Activated naive CD4-positive, alpha-beta T cell treated with anti-CD3 and anti-CD28 coated beads, Interleukin-2, amount 10 ng/mL, durations not matched to agents 7 days and 5 days (primary cell): ENCODE measurements around the gene VWA1.
"Not testable (repeated sequence)": the region's sequence is repeated elsewhere in the genome, so short reads cannot be mapped to it uniquely, and the experiment has no call there.

Experiments
- CTCF ChIA-PET: fragments of 350-600 bp; sonication (Branson Sonifier 250); formaldehyde crosslinking; loops from one replicate; lab custom pipeline; 2021; ENCODE audit warnings: antibody characterized with exemption; lab: Charles Lee
- DNase-seq: peaks from one replicate; pipeline ENCODE4 v3.0.0-alpha.2; 2020
- H3K27ac Mint-ChIP-seq: one replicate; pipeline ENCODE4 v1.8.0; 2021; ENCODE audit warnings: mild to moderate bottlenecking, moderate library complexity, mixed read lengths
- H3K27me3 Mint-ChIP-seq: one replicate; pipeline ENCODE4 v1.8.0; 2021; ENCODE audit warnings: mild to moderate bottlenecking, mixed read lengths
- H3K36me3 Mint-ChIP-seq: one replicate; pipeline ENCODE4 v1.8.0; 2021; ENCODE audit warnings: mixed read lengths
- H3K4me1 Mint-ChIP-seq: one replicate; pipeline ENCODE4 v1.8.0; 2021; ENCODE audit warnings: mixed read lengths
- H3K4me3 Mint-ChIP-seq: one replicate; pipeline ENCODE4 v1.8.0; 2021; ENCODE audit warnings: mild to moderate bottlenecking, moderate library complexity, mixed read lengths
- H3K9me3 Mint-ChIP-seq: one replicate; pipeline ENCODE4 v1.8.0; 2021; ENCODE audit warnings: mixed read lengths

The VWA1 gene

DNA sequence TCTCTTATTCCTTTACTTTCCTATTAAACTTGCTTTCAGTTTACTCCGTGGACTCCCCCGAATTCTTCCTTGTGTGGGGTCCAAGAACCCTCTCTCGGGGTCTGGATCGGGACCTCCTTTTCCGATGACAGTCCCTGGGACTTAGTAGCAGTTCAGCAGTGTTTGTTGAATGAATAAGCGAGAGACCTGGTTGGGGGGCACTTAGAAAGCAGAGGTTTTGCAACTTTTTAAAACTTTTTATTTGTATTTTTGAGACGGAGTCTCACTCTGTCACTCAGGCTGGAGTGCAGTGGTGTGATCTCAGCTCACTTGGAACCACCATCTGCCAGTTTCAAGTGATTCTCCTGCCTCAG lies 12.3 kb upstream of the VWA1 start:
- Mint-ChIP-seq H3K4me3 (no peak overlapping the region), H3K4me1 (peaks cover 10% of the 10 kb centered on the region), H3K27me3 (peaks cover 77% of the 10 kb centered on the region), H3K36me3 (no peaks in the 10 kb centered on the region), H3K27ac (no peak overlapping the region), H3K9me3 (no peaks in the 10 kb centered on the region)
- no peak for DNase-seq
- CTCF ChIA-PET, result no interaction called here

DNA sequence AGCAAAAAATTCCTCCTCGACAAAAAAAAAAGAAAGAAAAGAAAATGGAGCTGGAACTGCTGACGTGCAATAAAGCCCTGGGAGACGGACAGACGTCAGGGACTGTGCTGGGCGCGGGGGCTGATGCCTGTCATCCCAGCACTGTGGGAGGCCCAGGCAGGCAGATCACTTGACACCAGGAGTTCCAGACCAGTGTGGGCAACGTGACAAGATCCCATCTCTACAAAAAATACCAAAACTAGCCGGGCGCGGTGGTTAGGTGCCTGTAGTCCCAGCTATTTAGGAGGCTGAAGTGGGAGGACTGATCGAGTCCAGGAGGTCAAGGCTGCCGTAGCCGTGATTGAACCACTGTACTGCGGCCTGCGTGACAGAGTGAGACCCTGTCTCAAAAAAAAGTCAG lies 10.8 kb upstream of the VWA1 start:
- H3K4me3 Mint-ChIP-seq, result no peak overlapping the region
- no peaks in the 10 kb centered on the region for H3K9me3 Mint-ChIP-seq
- DNase-seq, result no peak
- peaks cover 78% of the 10 kb centered on the region for H3K27me3 Mint-ChIP-seq
- CTCF ChIA-PET, result no interaction called here
- H3K4me1 Mint-ChIP-seq, result peaks cover 8% of the 10 kb centered on the region
- H3K27ac Mint-ChIP-seq, result no peak overlapping the region
- no peaks in the 10 kb centered on the region for H3K36me3 Mint-ChIP-seq

- H3K27ac Mint-ChIP-seq, result no peak overlapping the region
Observed at GRCh38 chr1:1425426-1425752, 10.1 kb upstream of the VWA1 start.

DNA sequence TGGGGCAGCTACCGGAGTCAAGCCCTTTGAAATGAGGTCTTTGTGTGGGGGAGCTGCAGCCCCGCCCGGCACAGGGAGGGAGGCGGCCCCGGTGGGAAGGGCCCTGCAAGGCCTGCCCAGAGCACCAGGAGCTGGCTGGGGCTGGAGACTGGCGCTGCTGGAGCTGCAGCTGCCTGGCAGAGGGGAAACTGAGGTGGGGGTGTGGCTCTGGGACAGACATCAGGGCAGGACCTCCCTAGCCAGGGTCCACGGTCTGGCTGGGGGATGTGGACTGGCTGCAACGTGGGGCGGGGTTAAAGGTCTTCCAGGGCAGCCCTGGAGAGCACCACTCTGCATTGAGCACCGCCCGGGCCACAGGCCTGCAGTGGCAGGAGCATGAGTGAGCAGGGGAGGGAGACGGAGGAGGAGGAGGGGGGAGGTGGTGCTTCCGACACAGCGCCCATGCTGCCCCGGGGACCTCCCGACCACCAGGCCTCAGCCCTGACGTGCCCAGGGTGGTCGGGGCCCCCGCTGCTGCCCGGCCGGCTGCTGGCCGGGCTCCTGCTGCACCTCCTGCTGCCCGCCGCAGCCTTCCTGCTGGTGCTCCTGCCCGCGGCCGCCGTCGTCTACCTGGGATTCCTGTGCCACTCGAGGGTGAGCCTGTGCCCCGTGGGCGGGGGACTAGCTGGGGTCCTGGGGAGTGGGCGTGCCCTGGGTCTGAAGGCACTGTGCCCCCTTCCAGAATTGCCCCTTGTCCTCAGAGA lies 9.6 kb upstream of the VWA1 start:
- DNase-seq, result no peak
- Mint-ChIP-seq H3K27ac (no peak overlapping the region), H3K9me3 (no peaks in the 10 kb centered on the region), H3K27me3 (peaks cover 82% of the 10 kb centered on the region), H3K4me1 (peaks cover 8% of the 10 kb centered on the region), H3K4me3 (no peak overlapping the region), H3K36me3 (no peaks in the 10 kb centered on the region)
- CTCF ChIA-PET, result interaction anchor here (1.2 kb wide), 1 partner anchor 14 kb away, joined by 4 read pairs; no protein-coding TSS in a partner anchor

More at GRCh38 chr1:1425426-1425752, 10.1 kb upstream of the VWA1 start:
- Mint-ChIP-seq H3K4me1 (peaks cover 8% of the 10 kb centered on the region), H3K27me3 (peaks cover 83% of the 10 kb centered on the region), H3K36me3 (no peaks in the 10 kb centered on the region), H3K4me3 (no peak overlapping the region), H3K9me3 (no peaks in the 10 kb centered on the region)
- DNase-seq, result no peak
- CTCF ChIA-PET, result interaction anchor here (1.2 kb wide), 1 partner anchor 15 kb away, joined by 4 read pairs; no protein-coding TSS in a partner anchor

- peaks cover 79% of the 10 kb centered on the region for H3K27me3 Mint-ChIP-seq
- no peak for DNase-seq
- no peak overlapping the region for H3K4me3 Mint-ChIP-seq
- peaks cover 8% of the 10 kb centered on the region for H3K4me1 Mint-ChIP-seq
- CTCF ChIA-PET, result interaction anchor here (1.2 kb wide), 1 partner anchor 14 kb away, joined by 4 read pairs; no protein-coding TSS in a partner anchor
- H3K27ac Mint-ChIP-seq, result no peak overlapping the region
- no peaks in the 10 kb centered on the region for H3K36me3 Mint-ChIP-seq
- H3K9me3 Mint-ChIP-seq, result no peaks in the 10 kb centered on the region
Observed at GRCh38 chr1:1426496-1427105, 8.9 kb upstream of the VWA1 start.

- no peak for DNase-seq
- Mint-ChIP-seq H3K27ac (no peak overlapping the region), H3K4me3 (no peak overlapping the region), H3K27me3 (peaks cover 79% of the 10 kb centered on the region), H3K4me1 (peaks cover 8% of the 10 kb centered on the region), H3K36me3 (no peaks in the 10 kb centered on the region), H3K9me3 (no peaks in the 10 kb centered on the region)
- CTCF ChIA-PET, result no interaction called here
Observed at GRCh38 chr1:1427106-1427819, 8.2 kb upstream of the VWA1 start.

GRCh38 chr1:1427820-1428148 lies 7.7 kb upstream of the VWA1 start:
- H3K4me1 Mint-ChIP-seq, result peaks cover 6% of the 10 kb centered on the region
- H3K27me3 Mint-ChIP-seq, result peaks cover 79% of the 10 kb centered on the region
- no peak overlapping the region for H3K27ac Mint-ChIP-seq
- DNase-seq, result no peak
- CTCF ChIA-PET, result interaction anchor here (1.5 kb wide), 1 partner anchor 13 kb away, joined by 6 read pairs; no protein-coding TSS in a partner anchor
- H3K36me3 Mint-ChIP-seq, result no peaks in the 10 kb centered on the region
- no peak overlapping the region for H3K4me3 Mint-ChIP-seq
- no peaks in the 10 kb centered on the region for H3K9me3 Mint-ChIP-seq

- peaks cover 79% of the 10 kb centered on the region for H3K27me3 Mint-ChIP-seq
- H3K9me3 Mint-ChIP-seq, result no peaks in the 10 kb centered on the region
- H3K4me1 Mint-ChIP-seq, result peaks cover 4% of the 10 kb centered on the region
- no peak for DNase-seq
- CTCF ChIA-PET, result interaction anchor here (1.5 kb wide), 1 partner anchor 13 kb away, joined by 6 read pairs; no protein-coding TSS in a partner anchor
- H3K36me3 Mint-ChIP-seq, result no peaks in the 10 kb centered on the region
- H3K27ac Mint-ChIP-seq, result no peak overlapping the region
- no peak overlapping the region for H3K4me3 Mint-ChIP-seq
Observed at GRCh38 chr1:1428174-1428573, 7.3 kb upstream of the VWA1 start.

DNA sequence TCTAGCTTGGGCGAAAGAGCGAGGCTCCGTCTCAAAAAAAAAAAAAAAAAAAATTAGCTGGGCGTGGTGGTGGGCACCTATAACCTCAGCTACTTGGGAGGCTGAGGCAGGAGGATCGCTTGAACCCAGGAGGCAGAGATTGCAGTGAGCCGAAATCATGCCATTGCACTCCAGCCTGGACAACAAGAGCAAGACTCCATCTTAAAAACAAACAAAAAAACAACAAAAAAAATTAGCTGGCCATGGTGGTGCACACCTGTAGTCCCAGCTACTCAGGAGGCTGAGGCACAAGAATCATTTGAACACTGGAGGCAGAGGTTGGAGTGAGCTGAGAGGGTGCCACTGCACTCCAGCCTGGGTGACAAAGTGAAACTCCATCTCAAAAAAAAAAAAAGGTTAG lies 6.5 kb upstream of the VWA1 start:
- CTCF ChIA-PET, result interaction anchor here (1.5 kb wide), 1 partner anchor 12 kb away, joined by 6 read pairs; no protein-coding TSS in a partner anchor
- H3K27me3 Mint-ChIP-seq, result peaks cover 85% of the 10 kb centered on the region
- H3K4me1 Mint-ChIP-seq, H3K27ac Mint-ChIP-seq, H3K9me3 Mint-ChIP-seq, H3K4me3 Mint-ChIP-seq, DNase-seq, H3K36me3 Mint-ChIP-seq: not testable (repeated sequence)

GRCh38 chr1:1429671-1430073 lies 5.8 kb upstream of the VWA1 start:
- H3K27me3 Mint-ChIP-seq, result peaks cover 86% of the 10 kb centered on the region
- H3K36me3 Mint-ChIP-seq, result no peaks in the 10 kb centered on the region
- CTCF ChIA-PET, result no interaction called here
- peaks cover 4% of the 10 kb centered on the region for H3K4me1 Mint-ChIP-seq
- H3K27ac Mint-ChIP-seq, result no peak overlapping the region
- no peak overlapping the region for H3K4me3 Mint-ChIP-seq
- no peak for DNase-seq
- no peaks in the 10 kb centered on the region for H3K9me3 Mint-ChIP-seq

DNA sequence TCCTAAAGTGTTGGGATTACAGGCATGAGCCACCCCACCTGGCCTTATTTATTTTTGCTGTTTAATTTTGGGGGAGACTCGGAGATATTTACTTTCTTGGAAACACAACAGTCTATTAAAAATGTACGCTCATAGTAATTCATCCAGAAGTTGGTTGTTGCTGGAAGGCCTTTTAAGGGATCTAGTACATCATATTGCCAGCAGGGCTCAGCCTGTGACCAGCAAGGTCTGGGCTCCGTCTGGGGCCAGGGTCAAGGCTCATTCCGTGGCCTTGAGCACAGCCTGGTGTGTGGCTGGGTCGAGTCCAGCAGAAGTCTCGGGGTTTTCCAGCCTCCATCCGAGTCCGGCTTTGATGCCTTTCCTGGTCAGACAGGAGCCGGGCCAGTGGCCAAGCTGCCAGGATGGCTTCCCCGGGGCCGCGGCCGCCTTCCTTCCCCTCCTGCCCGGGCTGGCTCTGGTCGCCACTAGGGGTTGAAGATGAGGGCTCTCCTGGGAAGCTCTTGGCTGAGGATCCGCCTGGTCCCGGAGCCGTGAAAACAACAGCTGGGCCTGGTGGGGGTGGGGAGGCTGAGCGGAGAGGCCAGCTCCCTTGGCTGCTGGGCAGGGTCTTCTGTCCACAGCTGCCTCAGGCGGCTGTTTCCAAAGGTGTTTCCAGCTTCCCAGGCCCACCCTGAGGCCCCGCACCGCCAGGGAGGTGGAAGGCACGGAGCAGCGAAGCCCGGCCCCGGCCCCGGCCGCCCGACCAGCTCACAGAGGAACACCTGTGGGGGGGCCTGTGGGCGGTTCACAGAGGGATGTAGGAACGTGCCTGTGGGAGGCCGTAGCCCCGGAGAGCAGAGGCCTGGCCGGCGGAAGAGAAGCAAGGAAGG lies 5.1 kb upstream of the VWA1 start:
- Mint-ChIP-seq H3K9me3 (no peaks in the 10 kb centered on the region), H3K4me1 (peaks cover 9% of the 10 kb centered on the region), H3K4me3 (no peak overlapping the region), H3K27ac (no peak overlapping the region), H3K27me3 (peaks cover 86% of the 10 kb centered on the region), H3K36me3 (no peaks in the 10 kb centered on the region)
- CTCF ChIA-PET, result interaction anchor here (1.1 to 2.1 kb wide), 2 partner anchors 11 to 12 kb away, joined by 3 to 9 read pairs; no protein-coding TSS in a partner anchor
- no peak for DNase-seq

- DNase-seq, result no peak
- H3K36me3 Mint-ChIP-seq, result no peaks in the 10 kb centered on the region
- no peak overlapping the region for H3K4me3 Mint-ChIP-seq
- H3K9me3 Mint-ChIP-seq, result no peaks in the 10 kb centered on the region
- peaks cover 10% of the 10 kb centered on the region for H3K4me1 Mint-ChIP-seq
- CTCF ChIA-PET, result interaction anchor here (1.1 to 2.1 kb wide), 2 partner anchors 10 to 13 kb away, joined by 3 to 9 read pairs; no protein-coding TSS in a partner anchor
- peaks cover 83% of the 10 kb centered on the region for H3K27me3 Mint-ChIP-seq
- no peak overlapping the region for H3K27ac Mint-ChIP-seq
Observed at GRCh38 chr1:1430992-1431844, 4.3 kb upstream of the VWA1 start.

DNA sequence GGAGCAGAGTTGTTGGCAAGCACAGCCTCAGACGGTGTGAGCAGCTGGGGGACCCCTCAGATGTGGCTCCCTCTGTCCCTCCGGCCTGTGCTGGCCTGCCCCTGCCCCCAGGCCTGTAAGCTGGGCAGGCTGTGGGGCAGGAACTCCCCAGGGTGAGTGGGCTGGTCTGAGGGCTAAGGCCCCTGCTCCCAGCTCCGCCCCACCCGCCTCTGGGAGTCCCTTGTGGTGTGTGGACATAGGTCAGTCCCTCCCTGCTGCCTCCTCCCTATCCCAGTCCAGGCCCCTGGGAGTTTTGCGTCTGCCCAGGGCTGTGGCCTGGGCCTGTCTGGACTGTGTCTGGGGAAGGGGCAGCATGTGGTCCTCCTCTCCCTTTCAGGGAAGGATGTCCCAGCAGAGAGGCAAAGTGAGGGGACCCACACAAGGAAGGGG lies 3.6 kb upstream of the VWA1 start:
- H3K27ac Mint-ChIP-seq, result no peak overlapping the region
- H3K4me1 Mint-ChIP-seq, result peaks cover 12% of the 10 kb centered on the region
- no peak for DNase-seq
- peaks cover 83% of the 10 kb centered on the region for H3K27me3 Mint-ChIP-seq
- CTCF ChIA-PET, result interaction anchor here (2.1 kb wide), 1 partner anchor 9 kb away, joined by 9 read pairs; no protein-coding TSS in a partner anchor
- no peaks in the 10 kb centered on the region for H3K9me3 Mint-ChIP-seq
- no peak overlapping the region for H3K4me3 Mint-ChIP-seq
- no peaks in the 10 kb centered on the region for H3K36me3 Mint-ChIP-seq
